Activated CD4-positive, alpha-beta T cell treated with anti-CD3 and anti-CD28 coated beads for 36 hours (primary cell): ENCODE measurements around the gene TCEA2. TPM values are rescaled to one million over a fixed set of nuclear protein-coding genes. Genes with fewer than 3 reads are reported as not detected.

Experiments used
- ATAC-seq: fragments of 200-7000 bp; cut with Tn5 transposase; one replicate; pipeline ENCODE4 v1.10.0; 2021; ENCODE audit warnings: mild to moderate bottlenecking, moderate library complexity
- CTCF ChIA-PET: fragments of 350-600 bp; sonication (Branson Sonifier 250); formaldehyde crosslinking; loops from one replicate; lab custom pipeline; 2021; ENCODE audit warnings: antibody characterized with exemption; lab: Charles Lee
- POLR2A ChIA-PET: fragments of 350-600 bp; sonication (Branson Sonifier 250); formaldehyde crosslinking; loops from one replicate; lab custom pipeline; 2021; ENCODE audit warnings: antibody characterized with exemption, inconsistent platforms; lab: Charles Lee
- DNase-seq: peaks from one replicate; pipeline ENCODE4 v3.0.0-alpha.2; 2020
- H3K27ac Mint-ChIP-seq: one replicate; pipeline ENCODE4 v1.8.0; 2021; ENCODE audit warnings: mixed read lengths
- H3K27me3 Mint-ChIP-seq: one replicate; pipeline ENCODE4 v1.8.0; 2021; ENCODE audit warnings: mixed read lengths
- H3K36me3 Mint-ChIP-seq: one replicate; pipeline ENCODE4 v1.8.0; 2021; ENCODE audit warnings: low read depth, mixed read lengths
- H3K4me1 Mint-ChIP-seq: one replicate; pipeline ENCODE4 v1.8.0; 2021; ENCODE audit warnings: mixed read lengths
- H3K4me3 Mint-ChIP-seq: one replicate; pipeline ENCODE4 v1.8.0; 2021; ENCODE audit warnings: mild to moderate bottlenecking, moderate library complexity, mixed read lengths
- H3K9me3 Mint-ChIP-seq: one replicate; pipeline ENCODE4 v1.8.0; 2021; ENCODE audit warnings: low read depth, mixed read lengths
- intact Hi-C, 2 experiments: fragments of 100-400 bp; cut with DNase I in 1 of 2; cut with micrococcal nuclease in 1 of 2; formaldehyde crosslinking; loops; one replicate each; pipeline versions ENCODE4 v1.14.2 to v1.15.1; 2022 to 2024; cut with DNase I, micrococcal nuclease
- total RNA-seq, 2 experiments: library from RNA; stranded (reverse); gene quantifications; one replicate each; pipeline ENCODE4 v1.2.3, GENCODE V29; 2021

Gene TCEA2
- total RNA-seq, 2 experiments from 2014 or later = 40.6 to 50.0 TPM

DNA sequence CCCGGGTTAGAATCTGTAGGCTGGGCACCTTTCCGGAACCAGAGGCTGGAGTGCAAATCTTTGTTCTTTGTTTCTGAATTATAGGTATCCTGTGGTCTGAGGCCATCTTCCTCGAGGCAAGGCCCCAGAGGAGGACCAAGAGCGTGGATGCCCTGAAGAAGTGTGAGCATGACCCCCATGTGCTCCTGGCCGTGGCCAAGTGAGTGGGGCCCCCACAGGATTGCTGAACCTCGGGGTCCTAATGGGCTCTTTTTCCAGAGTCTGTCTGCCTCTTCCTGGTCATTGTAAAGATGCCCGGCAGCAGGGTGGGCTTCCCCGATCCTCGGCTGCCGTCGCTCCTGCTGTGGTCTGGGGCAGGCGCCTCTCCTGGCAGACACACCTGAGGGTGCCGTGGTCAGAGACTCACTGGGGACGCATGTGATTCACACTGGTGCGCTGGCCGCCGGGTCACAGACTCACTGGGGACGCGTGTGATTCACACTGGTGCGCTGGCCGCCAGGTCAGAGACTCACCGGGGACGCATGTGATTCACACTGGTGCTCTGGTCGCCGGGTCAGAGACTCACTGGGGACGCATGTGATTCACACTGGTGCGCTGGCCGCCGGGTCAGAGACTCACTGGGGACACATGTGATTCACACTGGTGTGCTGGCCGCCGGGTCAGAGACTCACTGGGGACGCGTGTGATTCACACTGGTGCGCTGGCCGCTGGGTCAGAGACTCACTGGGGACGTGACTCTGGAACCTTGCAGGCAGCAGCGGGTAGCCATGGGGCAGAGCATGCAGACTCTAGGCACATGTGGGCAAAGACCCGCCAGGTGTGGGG is 33.5 kb upstream of the TCEA2 start:
- Mint-ChIP-seq H3K9me3 (no peaks in the 10 kb centered on the region), H3K27me3 (no peaks in the 10 kb centered on the region), H3K27ac (no peak overlapping the region), H3K36me3 (peaks cover 35% of the 10 kb centered on the region), H3K4me3 (no peak overlapping the region), H3K4me1 (peaks cover 7% of the 10 kb centered on the region)
- DNase-seq (no peak), ATAC-seq (no peak)
- POLR2A ChIA-PET = interaction anchor here (0.6 kb wide), 1 partner anchor 991 kb away, joined by 11 read pairs; no protein-coding TSS in a partner anchor
- intact Hi-C loops = no loop called here
- CTCF ChIA-PET = no interaction called here

DNA sequence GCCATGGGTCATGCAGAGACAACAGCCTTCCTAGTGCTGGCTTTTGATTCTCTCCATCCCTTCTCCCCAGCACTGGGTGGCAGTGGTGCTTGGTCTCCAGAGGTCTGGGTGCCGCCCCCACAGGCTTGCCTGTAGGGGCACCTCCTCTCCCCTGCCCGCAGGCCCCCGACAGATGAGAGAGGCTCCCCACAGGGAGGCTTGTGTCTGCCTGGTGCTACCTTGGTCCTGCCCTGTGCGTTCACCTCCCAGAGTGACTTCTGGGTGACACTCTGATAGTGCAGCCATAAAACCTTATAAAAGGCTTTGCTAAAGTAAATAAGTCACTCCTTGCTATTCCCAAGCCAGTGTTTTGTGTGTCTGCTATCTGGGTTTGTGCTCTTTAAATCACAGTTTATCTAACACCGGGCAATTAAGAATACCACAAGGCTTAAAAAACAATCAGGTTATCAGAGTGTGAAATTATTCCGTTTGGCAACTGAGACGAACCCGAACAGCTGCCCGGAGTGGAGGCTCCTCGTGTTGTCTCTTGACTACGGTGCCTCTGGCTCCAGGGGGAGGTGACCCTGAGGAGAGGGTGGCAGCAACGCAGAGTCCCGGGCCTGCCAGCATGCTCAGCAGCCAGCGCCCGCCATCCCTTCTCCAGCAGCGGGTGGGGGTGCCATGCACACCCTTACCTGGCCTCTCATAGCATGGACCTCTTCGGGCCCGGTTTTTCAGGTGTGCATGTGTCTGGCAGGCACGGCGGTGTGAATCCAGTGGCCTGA is 32.4 kb upstream of the TCEA2 start:
- ChIA-PET CTCF (interaction anchor here (1.0 kb wide), 1 partner anchor 26 kb away, joined by 3 read pairs; no protein-coding TSS in a partner anchor), POLR2A (no interaction called here)
- Mint-ChIP-seq H3K27me3 (no peaks in the 10 kb centered on the region), H3K4me3 (no peak overlapping the region), H3K27ac (no peak overlapping the region), H3K36me3 (peaks cover 39% of the 10 kb centered on the region), H3K4me1 (peaks cover 16% of the 10 kb centered on the region), H3K9me3 (no peaks in the 10 kb centered on the region)
- intact Hi-C loops = no loop called here
- DNase-seq = no peak
- no peak for ATAC-seq

GRCh38 chr20:64031822-64032314 is 31.1 kb upstream of the TCEA2 start:
- no peaks in the 10 kb centered on the region for H3K27me3 Mint-ChIP-seq
- H3K36me3 Mint-ChIP-seq = peaks cover 31% of the 10 kb centered on the region
- no peak overlapping the region for H3K27ac Mint-ChIP-seq
- peaks cover 28% of the 10 kb centered on the region for H3K4me1 Mint-ChIP-seq
- ATAC-seq (no peak), DNase-seq (no peak)
- POLR2A ChIA-PET = no interaction called here
- CTCF ChIA-PET = no interaction called here
- no peaks in the 10 kb centered on the region for H3K9me3 Mint-ChIP-seq
- intact Hi-C loops = no loop called here
- H3K4me3 Mint-ChIP-seq = no peak overlapping the region

DNA sequence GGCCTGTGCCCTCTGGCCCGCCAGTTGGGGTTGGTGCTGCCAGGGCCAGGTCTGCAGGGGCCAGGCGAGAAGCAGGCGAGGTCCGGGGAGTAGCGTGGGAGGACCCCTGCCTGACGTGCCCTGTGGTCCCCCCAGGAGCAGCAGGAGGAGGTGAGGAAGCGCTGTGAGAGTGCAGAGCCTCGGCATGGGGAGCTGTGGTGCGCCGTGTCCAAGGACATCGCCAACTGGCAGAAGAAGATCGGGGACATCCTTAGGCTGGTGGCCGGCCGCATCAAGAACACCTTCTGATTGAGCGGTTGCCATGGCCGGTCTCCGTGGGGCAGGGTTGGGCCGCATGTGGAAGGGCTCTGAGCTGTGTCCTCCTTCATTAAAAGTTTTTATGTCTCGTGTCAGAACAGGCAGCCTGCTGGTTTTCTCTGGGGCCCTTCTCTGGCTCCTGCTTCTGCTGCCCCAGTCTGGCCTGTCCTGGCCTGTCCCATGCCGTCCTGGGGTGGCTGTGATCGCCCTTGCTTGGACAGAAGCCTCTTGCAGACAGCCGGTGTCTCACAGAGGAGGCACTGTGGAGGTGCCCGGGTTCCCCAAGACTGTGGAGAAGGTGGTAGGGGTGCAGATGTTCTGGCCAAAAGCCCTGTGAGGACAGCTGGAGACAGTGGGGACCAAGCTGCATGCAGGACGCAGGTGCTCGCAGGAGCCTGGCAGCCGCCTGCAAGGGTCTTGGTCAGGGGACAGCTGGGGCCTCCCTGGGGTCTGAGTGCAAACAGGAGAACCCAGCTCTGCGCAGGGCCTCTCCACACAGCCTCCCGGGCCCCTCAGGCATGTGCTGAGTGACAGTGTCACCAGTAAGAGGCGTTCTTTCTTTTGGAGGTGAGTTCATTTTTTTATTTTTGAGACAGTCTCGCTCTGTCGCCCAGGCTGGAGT is 30.0 kb upstream of the TCEA2 start:
- peaks cover 39% of the 10 kb centered on the region for H3K4me1 Mint-ChIP-seq
- no peak overlapping the region for H3K4me3 Mint-ChIP-seq
- peaks cover 29% of the 10 kb centered on the region for H3K36me3 Mint-ChIP-seq
- peaks cover 2% of the 10 kb centered on the region for H3K27me3 Mint-ChIP-seq
- intact Hi-C loops = no loop called here
- H3K9me3 Mint-ChIP-seq = no peaks in the 10 kb centered on the region
- H3K27ac Mint-ChIP-seq = no peak overlapping the region
- ATAC-seq (no peak), DNase-seq (no peak)
- ChIA-PET CTCF (interaction anchor here (1.2 kb wide), 1 partner anchor 53 kb away, joined by 3 read pairs; no protein-coding TSS in a partner anchor), POLR2A (no interaction called here)

- H3K27me3 Mint-ChIP-seq = peaks cover 2% of the 10 kb centered on the region
- POLR2A ChIA-PET = interaction anchor here (0.6 kb wide), 1 partner anchor 27 kb away, joined by 3 read pairs; no protein-coding TSS in a partner anchor
- peaks cover 39% of the 10 kb centered on the region for H3K4me1 Mint-ChIP-seq
- peak overlapping the region; percentile 90 for H3K27ac Mint-ChIP-seq
- DNase-seq (no peak), ATAC-seq (no peak)
- peaks cover 27% of the 10 kb centered on the region for H3K36me3 Mint-ChIP-seq
- no peak overlapping the region for H3K4me3 Mint-ChIP-seq
- no peaks in the 10 kb centered on the region for H3K9me3 Mint-ChIP-seq
- CTCF ChIA-PET = interaction anchor here (1.2 kb wide), 1 partner anchor 54 kb away, joined by 3 read pairs; no protein-coding TSS in a partner anchor
- intact Hi-C loops = no loop called here
Measured at GRCh38 chr20:64033981-64034493, 29.0 kb upstream of the TCEA2 start.

DNA sequence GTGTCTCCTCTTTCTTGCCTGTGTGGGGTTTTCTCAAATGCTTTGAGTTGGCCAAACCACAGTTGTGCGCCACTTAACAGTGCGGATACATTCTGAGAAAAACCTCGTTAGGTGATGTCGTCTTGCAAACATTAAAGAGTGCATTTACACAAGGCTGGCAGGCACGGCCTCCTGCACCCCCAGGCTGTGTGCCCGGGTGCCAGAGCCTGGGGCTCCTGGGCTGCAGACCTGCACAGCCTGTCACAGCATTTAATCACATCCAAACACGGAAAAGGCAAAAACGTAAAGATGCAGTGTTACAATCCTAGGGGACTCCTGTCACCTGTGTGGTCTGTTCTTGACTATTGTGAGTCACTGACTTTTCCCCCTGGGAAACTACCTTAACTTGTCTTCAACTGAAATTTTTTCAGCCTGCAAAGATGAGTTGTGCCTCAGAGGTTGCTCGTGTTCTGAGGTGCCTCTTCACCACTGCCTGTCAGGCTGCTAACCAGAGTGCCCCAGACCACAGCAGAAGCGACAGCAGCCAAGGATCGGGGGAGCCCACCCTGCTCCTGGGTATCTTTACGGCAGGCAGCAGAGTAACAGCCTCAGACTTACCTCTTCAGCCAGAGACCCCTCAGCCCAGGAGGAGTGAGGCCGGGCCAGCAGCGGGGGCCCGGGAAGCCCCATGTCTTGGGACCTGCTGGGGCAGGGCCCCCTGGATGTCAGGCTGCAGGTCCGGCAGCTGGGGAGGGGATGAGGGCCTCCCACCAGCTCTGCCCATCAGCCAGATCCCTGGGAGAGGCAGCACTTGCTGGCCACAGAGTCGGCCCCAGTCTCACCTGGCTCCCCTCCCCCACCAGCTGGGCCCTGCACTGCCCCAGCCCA is 27.7 kb upstream of the TCEA2 start:
- peak overlapping the region; percentile 21 for H3K4me3 Mint-ChIP-seq
- H3K27me3 Mint-ChIP-seq = peaks cover 2% of the 10 kb centered on the region
- POLR2A ChIA-PET = no interaction called here
- intact Hi-C loops = loop anchor here in 1 of 2 experiments (5.0 kb wide), 1 partner anchor 298 kb away; the partner anchor contains the start of genes LIME1 and SLC2A4RG
- peak; percentile 68 for DNase-seq
- CTCF ChIA-PET = interaction anchor here (0.6 kb wide), 1 partner anchor 411 kb away, joined by 3 read pairs; no protein-coding TSS in a partner anchor
- H3K36me3 Mint-ChIP-seq = peaks cover 20% of the 10 kb centered on the region
- H3K4me1 Mint-ChIP-seq = peaks cover 49% of the 10 kb centered on the region
- H3K9me3 Mint-ChIP-seq = no peaks in the 10 kb centered on the region
- ATAC-seq = peak; percentile 55
- H3K27ac Mint-ChIP-seq = peak overlapping the region; percentile 90

GRCh38 chr20:64035933-64036345 is 27.1 kb upstream of the TCEA2 start, which contains the start of gene C20orf204:
Gene C20orf204 (plus strand): TSS chr20:64036182. CDS start chr20:64036324, 142 bp downstream.
- no peaks in the 10 kb centered on the region for H3K9me3 Mint-ChIP-seq
- ATAC-seq (no peak), DNase-seq (no peak)
- CTCF ChIA-PET = interaction anchor here (0.6 kb wide), 1 partner anchor 411 kb away, joined by 3 read pairs; no protein-coding TSS in a partner anchor
- H3K27me3 Mint-ChIP-seq = peaks cover 2% of the 10 kb centered on the region
- H3K4me1 Mint-ChIP-seq = peaks cover 49% of the 10 kb centered on the region
- peak within 1 kb of the TSS; percentile 90 for H3K27ac Mint-ChIP-seq
- peak within 1 kb of the TSS; percentile 21 for H3K4me3 Mint-ChIP-seq
- intact Hi-C loops = loop anchor here in 1 of 2 experiments (5.0 kb wide), 1 partner anchor 299 kb away; the partner anchor contains the start of genes LIME1 and SLC2A4RG
- POLR2A ChIA-PET = no interaction called here
- peaks cover 18% of the 10 kb centered on the region for H3K36me3 Mint-ChIP-seq

GRCh38 chr20:64036346-64037198 is 26.4 kb upstream of the TCEA2 start:
- Mint-ChIP-seq H3K27ac (peak overlapping the region; percentile 65), H3K36me3 (peaks cover 18% of the 10 kb centered on the region), H3K9me3 (no peaks in the 10 kb centered on the region), H3K4me1 (peaks cover 49% of the 10 kb centered on the region), H3K27me3 (peaks cover 2% of the 10 kb centered on the region), H3K4me3 (no peak overlapping the region)
- ATAC-seq (no peak), DNase-seq (peak; percentile 49)
- CTCF ChIA-PET = interaction anchor here (0.6 to 0.7 kb wide), 4 partner anchors 35 to 220 kb away, joined by 3 read pairs; no protein-coding TSS in a partner anchor
- POLR2A ChIA-PET = no interaction called here
- intact Hi-C loops = loop anchor here in 1 of 2 experiments (5.0 kb wide), 1 partner anchor 299 kb away; the partner anchor contains the start of genes LIME1 and SLC2A4RG

GRCh38 chr20:64037199-64037497 is 25.9 kb upstream of the TCEA2 start:
- ATAC-seq (no peak), DNase-seq (no peak)
- POLR2A ChIA-PET = no interaction called here
- Mint-ChIP-seq H3K27me3 (peaks cover 2% of the 10 kb centered on the region), H3K9me3 (no peaks in the 10 kb centered on the region), H3K36me3 (peaks cover 14% of the 10 kb centered on the region), H3K4me3 (no peak overlapping the region), H3K4me1 (peaks cover 49% of the 10 kb centered on the region), H3K27ac (no peak overlapping the region)
- CTCF ChIA-PET = interaction anchor here (0.6 to 0.7 kb wide), 3 partner anchors 65 to 219 kb away, joined by 3 read pairs; no protein-coding TSS in a partner anchor
- intact Hi-C loops = loop anchor here in 1 of 2 experiments (5.0 kb wide), 1 partner anchor 300 kb away; the partner anchor contains the start of genes LIME1 and SLC2A4RG
